ENCODE measurements around the gene PSMC6.

PSMC6 gene

GRCh38 chr14:52729925-52730708 lies 23.1 kb downstream of the PSMC6 start, which contains the start of gene STYX (continued):
- TF ChIP-seq, protein P1, sequence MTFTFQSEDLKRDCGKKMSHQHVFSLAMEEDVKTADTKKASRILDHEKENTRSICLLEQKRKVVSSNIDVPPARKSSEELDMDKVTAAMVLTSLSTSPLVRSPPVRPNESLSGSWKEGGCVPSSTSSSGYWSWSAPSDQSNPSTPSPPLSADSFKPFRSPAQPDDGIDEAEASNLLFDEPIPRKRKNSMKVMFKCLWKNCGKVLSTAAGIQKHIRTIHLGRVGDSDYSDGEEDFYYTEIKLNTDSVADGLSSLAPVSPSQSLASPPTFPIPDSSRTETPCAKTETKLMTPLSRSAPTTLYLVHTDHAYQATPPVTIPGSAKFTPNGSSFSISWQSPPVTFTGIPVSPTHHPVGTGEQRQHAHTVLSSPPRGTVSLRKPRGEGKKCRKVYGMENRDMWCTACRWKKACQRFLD (tag by site-specific recombination; IDR thresholded peaks at IDR 0.05), result no peak
- TF ChIP-seq ZNF366 (tag by site-specific recombination; conservative IDR thresholded peaks at IDR 0.05), result peak; percentile 36; the same call in 1 of the 2 replicates
- TF ChIP-seq ZNF426 (tag by site-specific recombination; IDR thresholded peaks at IDR 0.05), result no peak
- TF ChIP-seq ZNF354C (tag by site-specific recombination; IDR thresholded peaks at IDR 0.05; ENCODE audit: borderline replicate concordance, low read depth), result no peak
- no peak for TF ChIP-seq ZNF837 (tag by site-specific recombination; IDR thresholded peaks at IDR 0.05)
- no peak for TF ChIP-seq PRDM6 (tag by site-specific recombination; IDR thresholded peaks at IDR 0.05)
- TF ChIP-seq SP2 (tag by site-specific recombination; IDR thresholded peaks at IDR 0.05), result peak; percentile 97
- TF ChIP-seq ZNF529 (tag by site-specific recombination; IDR thresholded peaks at IDR 0.05; ENCODE audit: insufficient replicate concordance), result no peak
- no peak for TF ChIP-seq ZNF558 (tag by site-specific recombination; IDR thresholded peaks at IDR 0.05)
- TF ChIP-seq ZNF24 (tag by site-specific recombination; IDR thresholded peaks at IDR 0.05), result peak; percentile 49; the same call in 1 of the 2 replicates
- TF ChIP-seq ZNF433 (tag by site-specific recombination; IDR thresholded peaks at IDR 0.05; ENCODE audit: low read depth), result no peak
- TF ChIP-seq, protein P2, sequence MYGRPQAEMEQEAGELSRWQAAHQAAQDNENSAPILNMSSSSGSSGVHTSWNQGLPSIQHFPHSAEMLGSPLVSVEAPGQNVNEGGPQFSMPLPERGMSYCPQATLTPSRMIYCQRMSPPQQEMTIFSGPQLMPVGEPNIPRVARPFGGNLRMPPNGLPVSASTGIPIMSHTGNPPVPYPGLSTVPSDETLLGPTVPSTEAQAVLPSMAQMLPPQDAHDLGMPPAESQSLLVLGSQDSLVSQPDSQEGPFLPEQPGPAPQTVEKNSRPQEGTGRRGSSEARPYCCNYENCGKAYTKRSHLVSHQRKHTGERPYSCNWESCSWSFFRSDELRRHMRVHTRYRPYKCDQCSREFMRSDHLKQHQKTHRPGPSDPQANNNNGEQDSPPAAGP (tag by site-specific recombination; IDR thresholded peaks at IDR 0.05), result no peak
- no peak for TF ChIP-seq ZNF747 (tag by site-specific recombination; IDR thresholded peaks at IDR 0.05)
- TF ChIP-seq INSM2 (tag by site-specific recombination; IDR thresholded peaks at IDR 0.05), result 0 out of 2 replicates have a peak, but pooled peaks have one; percentile 41
- no peak for TF ChIP-seq ZNF629 (tag by site-specific recombination; IDR thresholded peaks at IDR 0.05)
- no peak for TF ChIP-seq ZNF404 (tag by site-specific recombination; IDR thresholded peaks at IDR 0.05)
- TF ChIP-seq ZNF157 (tag by site-specific recombination; IDR thresholded peaks at IDR 0.05), result no peak
- no peak for TF ChIP-seq ZNF174 (tag by site-specific recombination; IDR thresholded peaks at IDR 0.05)
- no peak for TF ChIP-seq ZNF423 (tag by site-specific recombination; IDR thresholded peaks at IDR 0.05)
- TF ChIP-seq ZSCAN5A (tag by site-specific recombination; IDR thresholded peaks at IDR 0.05), result no peak
- TF ChIP-seq KLF16 (tag by site-specific recombination; IDR thresholded peaks at IDR 0.05), result no peak; the same call in none of the 2 replicates
- peak; percentile 69; the same call in 1 of the 2 replicates for TF ChIP-seq KLF1 (tag by site-specific recombination; IDR thresholded peaks at IDR 0.05)
- peak; percentile 38; the same call in 1 of the 2 replicates for TF ChIP-seq ZNF146 (tag by site-specific recombination; IDR thresholded peaks at IDR 0.05)
- TF ChIP-seq ZNF398 (tag by site-specific recombination; IDR thresholded peaks at IDR 0.05), result peak; percentile 83
- no peak for TF ChIP-seq ZIC2 (tag by site-specific recombination; IDR thresholded peaks at IDR 0.05)
- peak; percentile 96 for TF ChIP-seq ZFHX2 (tag by site-specific recombination; conservative IDR thresholded peaks at IDR 0.05)
- no peak for TF ChIP-seq ZBTB44 (tag by site-specific recombination; IDR thresholded peaks at IDR 0.05)
- TF ChIP-seq ZBTB1 (tag by site-specific recombination; IDR thresholded peaks at IDR 0.05), result no peak

All from HEK293 (cell line).